Fibroblast of skin of abdomen (primary cell): ENCODE data around the gene ARMC3.

Experiments used
- DNase-seq: peaks from one replicate; pipeline ENCODE4 v3.0.0-alpha.2; 2013

ARMC3 gene

DNA sequence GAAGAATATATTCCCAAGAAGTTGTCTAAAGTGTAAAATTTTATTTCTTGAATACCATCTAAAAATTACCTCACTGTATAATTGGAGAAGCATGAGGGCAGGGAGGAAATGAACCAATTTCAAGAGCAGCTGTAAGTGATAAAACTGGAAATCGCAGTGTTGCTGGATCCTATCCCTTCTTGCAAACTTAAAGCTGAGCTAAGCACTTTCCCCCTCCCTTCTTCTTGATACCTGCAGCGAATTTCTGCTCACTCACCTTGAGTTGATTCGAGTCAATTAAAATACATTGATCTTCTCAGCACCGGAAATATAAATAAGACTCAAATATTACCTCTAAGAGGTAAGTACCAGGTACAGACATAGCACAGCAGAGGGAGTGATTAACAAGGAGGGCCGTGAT is 65.5 kb downstream of the ARMC3 start:
- DNase-seq = no peak

DNA sequence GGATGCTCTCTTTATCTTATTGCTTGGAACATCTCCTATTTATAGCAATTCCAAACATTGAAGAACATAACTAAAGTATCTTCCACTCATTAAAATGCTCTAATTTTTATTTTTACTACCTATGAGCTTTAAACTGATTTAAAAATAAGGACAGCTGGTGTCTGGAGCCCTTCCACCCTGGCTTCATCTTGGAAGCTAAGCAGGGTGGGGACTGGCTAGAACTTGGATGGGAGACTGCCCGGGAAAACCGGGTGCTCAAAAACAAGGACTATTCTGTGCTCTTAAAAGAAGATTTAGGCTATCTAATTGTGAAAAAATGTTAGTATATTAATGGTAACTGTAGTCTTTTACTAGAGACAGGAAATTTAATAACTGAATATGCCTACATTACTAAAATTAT is 69.2 kb downstream of the ARMC3 start:
- DNase-seq = no peak

DNA sequence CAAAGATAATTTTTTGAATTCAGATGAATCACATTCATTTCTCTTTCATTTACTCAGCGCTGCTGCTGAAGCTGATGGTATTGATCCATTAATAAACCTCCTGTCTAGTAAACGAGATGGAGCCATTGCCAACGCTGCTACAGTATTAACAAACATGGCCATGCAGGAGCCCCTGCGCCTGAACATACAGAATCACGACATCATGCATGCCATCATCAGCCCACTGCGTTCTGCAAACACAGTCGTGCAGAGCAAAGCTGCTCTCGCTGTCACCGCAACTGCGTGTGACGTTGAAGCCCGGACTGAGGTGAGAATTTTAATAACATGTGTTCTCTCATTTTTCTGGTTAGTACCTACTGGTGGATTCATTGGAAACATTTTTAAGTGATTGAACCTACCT is 70.2 kb downstream of the ARMC3 start:
- no peak for DNase-seq

GRCh38 chr10:22999942-23000341 is 72.1 kb downstream of the ARMC3 start:
- DNase-seq = no peak

DNA sequence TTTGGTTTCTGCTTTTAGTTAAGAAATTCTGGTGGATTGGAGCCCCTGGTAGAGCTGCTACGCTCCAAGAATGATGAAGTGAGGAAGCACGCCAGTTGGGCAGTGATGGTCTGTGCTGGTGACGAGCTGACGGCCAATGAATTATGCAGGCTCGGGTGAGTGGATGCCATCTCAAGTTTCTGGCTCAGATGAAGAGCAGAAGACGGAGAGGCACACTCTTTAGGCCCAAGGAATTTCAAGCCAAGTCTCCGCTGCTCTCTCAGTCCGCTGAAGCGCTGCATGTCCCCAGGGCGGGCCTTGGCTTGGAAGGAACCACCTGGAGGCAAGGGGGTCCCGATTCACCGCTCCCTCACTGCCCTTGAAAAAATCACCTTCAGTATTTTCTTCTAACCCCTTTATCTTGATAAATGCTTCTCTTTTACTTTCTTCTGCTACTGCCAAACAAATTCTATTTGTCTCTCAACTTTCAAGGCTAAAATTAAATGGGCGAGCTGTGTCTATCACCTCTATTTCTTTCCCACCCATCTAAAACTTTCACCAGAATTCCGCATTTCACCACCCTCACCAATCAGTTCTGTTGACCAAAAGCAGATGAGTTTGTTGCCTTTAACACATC is 74.2 kb downstream of the ARMC3 start:
- DNase-seq = no peak

DNA sequence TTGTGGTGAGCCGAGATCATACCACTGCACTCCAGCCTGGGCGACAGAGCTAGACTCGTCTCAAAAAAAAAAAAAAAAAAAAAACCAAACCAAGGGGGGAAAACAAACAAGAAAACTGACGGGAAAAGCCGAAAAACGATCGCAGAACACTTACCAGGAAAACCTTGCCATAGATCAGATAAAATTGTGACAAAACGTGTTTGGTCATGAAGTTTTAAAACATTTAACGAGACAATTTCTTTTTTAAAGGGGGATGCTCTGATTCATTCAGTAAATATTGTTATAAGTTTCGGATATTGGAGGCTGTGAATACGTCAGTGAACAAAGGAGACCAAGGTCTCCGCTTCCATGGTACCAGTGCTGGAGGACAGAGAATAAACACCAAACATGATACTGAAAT is 77.3 kb downstream of the ARMC3 start:
- no peak for DNase-seq

DNA sequence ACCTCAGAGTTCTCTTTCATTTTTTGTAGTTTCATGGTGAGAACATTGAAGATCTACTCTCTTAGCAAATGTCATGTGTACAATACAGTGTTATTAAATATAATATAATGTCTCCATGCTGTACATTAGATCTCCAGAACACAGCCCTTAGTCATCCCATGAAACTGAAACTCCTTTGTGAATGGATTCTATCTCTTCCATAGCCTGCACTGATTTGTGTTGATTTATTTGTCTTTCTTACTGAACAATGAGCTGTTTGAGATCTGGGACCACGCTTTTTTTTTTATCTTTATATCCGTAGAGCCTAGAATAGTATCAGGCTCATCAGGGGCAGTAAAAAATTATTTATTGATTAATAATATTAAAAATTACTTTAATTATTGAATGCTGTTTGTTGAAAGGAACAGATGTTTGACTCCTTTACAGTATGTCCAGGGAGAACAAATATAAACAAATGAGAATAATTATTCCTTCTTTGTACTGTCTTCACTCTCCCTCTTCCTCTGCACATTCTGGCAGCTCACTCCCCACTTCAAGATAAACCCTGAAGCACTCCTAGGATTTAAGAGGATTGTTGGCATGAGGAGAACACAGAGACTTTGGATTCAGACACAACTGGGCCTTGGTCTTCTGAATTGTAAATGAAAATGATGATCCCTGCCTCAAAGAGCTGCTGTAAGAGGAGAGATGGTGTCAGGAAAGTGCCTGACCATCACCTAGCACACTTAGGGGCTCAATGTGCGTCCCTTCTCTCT is 85.9 kb downstream of the ARMC3 start:
- no peak for DNase-seq

GRCh38 chr10:23015021-23015707 is 87.3 kb downstream of the ARMC3 start:
- DNase-seq = no peak

DNA sequence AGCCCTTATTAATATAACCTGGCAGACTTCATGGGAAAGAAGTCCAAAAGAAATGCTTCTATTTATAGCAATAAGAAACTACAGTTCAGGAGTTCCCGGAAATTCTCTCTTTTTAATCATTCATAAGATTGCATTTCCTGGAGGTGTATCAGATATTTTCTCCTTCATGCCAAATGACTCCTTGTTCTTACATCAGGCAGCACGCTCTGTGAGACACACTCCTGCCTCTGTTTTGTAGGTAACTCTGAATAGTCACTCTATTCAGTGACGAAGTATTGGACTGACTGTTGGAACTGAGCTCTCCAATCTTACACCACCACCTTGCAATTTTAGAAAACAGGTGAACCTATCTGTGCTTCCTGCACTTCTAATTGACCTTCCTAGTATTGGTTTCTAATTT is 88.8 kb downstream of the ARMC3 start:
- no peak for DNase-seq

GRCh38 chr10:23019633-23020032 is 91.8 kb downstream of the ARMC3 start:
- DNase-seq = no peak

- no peak for DNase-seq
Measured at GRCh38 chr10:23021430-23021829, 93.6 kb downstream of the ARMC3 start.

- DNase-seq = no peak
Measured at GRCh38 chr10:23024002-23024401, 96.1 kb downstream of the ARMC3 start.

GRCh38 chr10:23031318-23031717 is 103.5 kb downstream of the ARMC3 start:
- DNase-seq = no peak

GRCh38 chr10:23034790-23035189 is 106.9 kb downstream of the ARMC3 start:
- no peak for DNase-seq

DNA sequence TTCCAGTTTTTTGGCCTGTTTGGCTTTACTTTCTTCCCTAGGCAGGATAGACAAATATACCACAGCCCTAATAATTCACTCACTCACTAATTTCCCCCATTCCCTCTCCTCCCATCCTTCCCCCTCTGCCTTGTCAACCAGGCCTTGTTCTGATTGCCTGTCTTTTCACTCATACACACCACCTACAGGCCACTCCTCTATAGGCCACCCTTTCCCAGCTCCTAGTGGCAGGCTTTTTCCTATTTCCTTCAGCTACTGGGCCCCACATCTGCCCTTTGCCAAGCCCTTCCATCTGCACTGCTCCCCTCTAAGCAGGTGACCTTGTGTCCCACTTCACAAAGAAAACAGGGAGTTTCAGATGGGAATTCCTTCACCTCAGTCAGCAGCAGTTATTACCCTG is 107.7 kb downstream of the ARMC3 start:
- no peak for DNase-seq

DNA sequence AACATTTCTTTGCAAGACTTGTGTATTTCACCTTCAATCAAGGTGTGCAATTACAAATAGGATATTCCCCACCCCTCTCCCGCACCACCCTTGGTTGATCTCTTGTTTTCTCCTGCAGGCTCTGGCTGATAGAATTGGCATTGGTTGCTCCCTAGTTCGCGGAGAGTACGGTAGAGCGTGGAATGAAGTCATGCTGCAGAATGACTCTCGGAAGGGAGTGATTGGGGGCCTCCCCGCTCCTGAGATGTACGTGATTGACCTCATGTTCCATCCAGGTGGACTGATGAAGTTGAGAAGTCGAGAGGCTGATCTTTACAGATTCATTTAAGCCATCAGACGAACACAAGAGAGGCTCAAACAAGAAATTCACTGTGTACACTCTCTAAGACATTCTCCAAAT is 109.3 kb downstream of the ARMC3 start:
- no peak for DNase-seq

GRCh38 chr10:23037561-23037960 is 109.7 kb downstream of the ARMC3 start:
- no peak for DNase-seq

GRCh38 chr10:23038172-23038571 is 110.3 kb downstream of the ARMC3 start:
- DNase-seq = no peak

- no peak for DNase-seq
Measured at GRCh38 chr10:23040002-23040401, 112.1 kb downstream of the ARMC3 start.

DNA sequence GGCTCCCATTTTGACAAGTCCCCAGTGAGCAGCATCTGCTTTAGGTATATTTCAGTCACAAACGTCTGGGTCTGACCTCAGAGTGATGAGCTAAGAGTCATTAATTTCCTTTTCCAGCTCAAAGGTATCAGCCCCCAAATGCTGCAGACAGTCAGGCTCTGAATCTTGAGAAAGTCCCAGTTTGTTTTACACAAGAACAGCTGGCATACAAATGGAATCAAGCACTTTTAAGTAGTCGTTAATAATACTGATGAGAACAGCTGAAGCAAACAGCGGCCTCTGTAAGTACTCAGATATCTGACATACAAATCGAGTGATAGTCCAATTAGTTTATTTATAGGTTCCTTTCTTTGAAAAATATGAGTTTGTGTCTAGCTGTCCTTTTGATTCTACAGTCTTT is 118.2 kb downstream of the ARMC3 start:
- DNase-seq = no peak

GRCh38 chr10:23047201-23048050 is 119.6 kb downstream of the ARMC3 start:
- DNase-seq = no peak

GRCh38 chr10:23048191-23048590 is 120.3 kb downstream of the ARMC3 start:
- DNase-seq = no peak

GRCh38 chr10:23051278-23051677 is 123.4 kb downstream of the ARMC3 start:
- no peak for DNase-seq
